Measurements from ENCODE around the gene MPP7.

Gene MPP7

DNA sequence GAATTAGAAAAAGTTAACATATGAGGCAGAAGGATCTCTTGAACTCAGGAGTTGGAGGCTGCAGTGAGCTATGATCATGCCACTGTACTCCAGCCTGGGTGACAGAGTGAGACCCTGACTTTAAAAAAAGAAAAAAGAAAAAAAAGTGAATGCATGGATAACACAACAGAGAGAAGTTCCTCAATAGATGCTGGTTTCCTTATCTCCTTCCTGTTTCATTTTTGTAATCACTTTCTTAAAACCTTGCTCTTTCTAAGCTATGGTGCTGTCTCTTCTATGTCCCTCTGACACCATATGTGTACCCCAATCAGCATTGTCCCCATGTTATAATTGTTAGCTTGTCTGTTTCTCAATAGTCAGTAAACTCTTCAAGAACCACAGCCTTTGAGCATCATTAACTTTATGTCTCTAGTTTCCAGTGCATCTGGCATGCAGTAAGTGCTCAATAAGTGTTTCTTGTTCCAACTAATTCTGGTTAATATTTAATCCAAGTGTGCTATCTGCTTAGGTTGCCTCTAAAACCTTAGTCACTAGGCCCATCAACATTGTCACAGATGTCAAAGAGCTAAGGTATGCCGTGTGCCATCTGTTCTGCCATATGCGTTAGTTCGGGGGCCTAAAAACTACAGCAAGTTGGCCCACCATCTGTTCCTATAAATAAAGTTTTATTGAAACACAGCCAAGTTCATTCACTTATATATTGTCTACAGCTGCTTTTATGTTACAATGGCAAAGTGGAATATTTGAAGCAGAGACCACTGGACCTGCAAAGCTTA is 36.2 kb downstream of the MPP7 start:
- no peak for DNase-seq

DNA sequence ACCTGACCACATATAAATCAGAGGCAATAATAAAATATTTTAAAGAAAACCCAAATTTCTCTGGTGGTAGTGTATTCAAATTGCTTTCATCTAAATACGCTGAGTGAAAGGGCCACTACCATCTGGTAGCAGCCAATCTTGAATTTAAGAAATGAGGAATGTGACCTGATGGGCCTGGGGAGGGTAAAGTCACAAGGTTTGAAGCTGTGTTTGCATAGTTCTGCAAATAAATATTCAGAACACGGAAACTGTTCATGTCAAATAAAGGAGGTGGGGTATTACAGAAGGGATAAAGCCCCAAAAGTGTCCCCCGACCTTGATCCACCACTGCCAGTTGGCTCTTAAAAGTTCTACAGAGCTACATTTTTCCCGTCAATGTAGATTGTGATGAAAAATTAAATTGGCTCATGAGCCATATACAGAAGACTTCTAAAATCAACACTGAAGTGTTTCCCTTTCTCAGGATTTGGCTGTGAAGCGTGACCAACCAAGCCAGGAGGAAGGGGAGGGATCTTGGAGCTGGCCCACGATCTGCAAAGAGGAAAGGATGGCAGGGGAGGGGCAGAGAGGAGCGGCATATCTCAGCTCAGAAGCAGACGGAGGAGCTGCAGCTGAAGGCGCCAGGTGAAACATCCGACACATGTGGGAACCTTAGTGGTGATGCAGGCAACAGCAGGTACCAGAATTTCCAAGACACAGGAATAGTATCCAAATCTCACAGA is 39.6 kb downstream of the MPP7 start:
- no peak for DNase-seq

DNA sequence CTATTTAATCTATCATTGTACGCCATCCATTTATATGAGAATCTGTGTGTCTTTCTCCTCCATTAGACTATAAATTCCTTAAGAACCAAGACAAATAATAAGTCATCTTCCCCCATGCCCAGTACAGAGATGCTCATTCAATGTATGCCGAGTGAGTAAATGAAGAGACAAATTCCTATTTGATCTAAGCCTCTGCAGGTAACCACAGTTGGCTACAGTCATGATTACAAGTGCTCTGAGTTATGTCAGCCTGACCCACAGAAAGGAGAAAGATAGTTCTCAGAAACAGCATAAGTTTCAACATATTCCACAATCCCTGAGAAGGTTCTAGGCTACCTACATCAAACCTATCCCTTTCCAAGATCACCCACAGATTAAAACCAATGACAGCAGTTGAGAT is 46.1 kb downstream of the MPP7 start:
- no peak for DNase-seq

DNA sequence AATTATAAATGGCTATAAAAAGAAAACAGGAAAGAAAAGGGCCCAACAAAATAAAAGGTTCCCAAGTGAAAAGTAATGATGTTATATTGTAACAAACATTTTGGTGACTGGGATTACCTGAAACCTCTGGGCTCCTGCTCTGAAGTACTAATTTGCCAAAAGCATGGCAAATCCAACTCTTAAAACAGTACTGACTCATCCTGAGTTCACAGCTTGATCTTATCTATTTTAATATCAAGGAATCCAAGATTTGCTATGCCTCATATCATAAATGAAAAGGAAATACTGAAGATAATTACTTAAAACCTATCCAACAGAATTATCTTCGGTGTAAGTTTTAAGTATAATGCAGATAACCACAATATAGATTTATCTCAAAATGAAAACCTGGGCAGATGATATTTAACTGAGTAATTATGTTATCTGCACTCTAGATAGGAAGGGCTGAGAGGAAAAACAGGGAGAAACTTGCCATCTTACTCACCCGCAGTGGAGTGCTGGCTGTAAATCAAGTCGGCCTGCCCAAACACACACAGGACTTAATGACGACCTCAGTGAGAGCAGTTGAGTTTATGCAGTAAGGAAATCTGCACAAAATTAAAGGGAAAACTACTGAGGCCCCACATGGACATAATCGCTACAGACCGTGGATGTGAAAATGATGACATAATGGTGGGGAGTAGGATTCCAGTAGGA is 48.4 kb downstream of the MPP7 start:
- no peak for DNase-seq

DNA sequence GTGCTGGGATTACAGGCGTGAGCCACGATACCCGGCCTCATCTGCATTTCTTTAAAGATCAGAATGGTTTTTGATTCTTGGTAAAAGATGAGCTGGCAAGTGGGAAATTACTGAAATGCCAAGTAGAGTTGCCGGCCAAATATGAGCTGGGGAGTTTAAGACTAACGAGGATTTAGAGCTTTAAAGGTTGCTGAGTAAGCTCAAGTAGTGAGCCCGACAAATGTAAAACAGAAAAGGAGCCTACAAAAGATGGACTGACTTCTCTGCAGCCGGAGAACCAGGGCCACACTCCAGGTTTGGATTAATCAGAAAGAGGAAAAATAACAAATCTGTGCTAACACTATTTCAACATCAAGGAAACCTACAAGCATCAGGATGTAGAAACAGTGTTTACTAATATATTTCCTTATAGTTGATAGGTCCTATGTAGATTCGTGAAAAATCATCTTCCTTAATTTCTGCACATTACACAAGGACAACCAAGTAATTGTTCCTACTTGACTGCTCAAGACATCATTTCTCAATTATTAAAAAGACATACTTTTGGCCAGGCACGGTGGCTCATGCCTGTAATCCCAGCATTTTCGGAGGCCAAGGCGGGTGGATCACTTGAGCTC is 49.6 kb downstream of the MPP7 start:
- no peak for DNase-seq

Data from central memory CD4-positive, alpha-beta T cell (primary cell).